Left hindlimb (tissue), 1 donor: ENCODE data around the gene SEC22B.
"Not testable (repeated sequence)": the region's sequence is repeated elsewhere in the genome, so short reads cannot be mapped to it uniquely, and the experiment has no call there.

Source experiments
- DNase-seq: peaks from one replicate; pipeline ENCODE4 v3.0.0-alpha.2; 2018

The SEC22B gene

GRCh38 chr1:120176092-120176855, at the start of gene SEC22B:
TSS of gene SEC22B (minus strand) at chr1:120176520. CDS start at chr1:120176381, 139 bp downstream.
- peak; percentile 92 for DNase-seq

GRCh38 chr1:120217933-120218332, 41.6 kb upstream of the SEC22B start:
- DNase-seq: not testable (repeated sequence)

GRCh38 chr1:120217175-120217929, 41.0 kb upstream of the SEC22B start:
- not testable (repeated sequence) for DNase-seq

GRCh38 chr1:120213606-120214005, 37.3 kb upstream of the SEC22B start:
- DNase-seq: not testable (repeated sequence)

GRCh38 chr1:120210754-120211153, 34.4 kb upstream of the SEC22B start:
- not testable (repeated sequence) for DNase-seq

- DNase-seq: peak; percentile 24
Measured at GRCh38 chr1:120196863-120197775, 20.8 kb upstream of the SEC22B start.

- not testable (repeated sequence) for DNase-seq
Measured at GRCh38 chr1:120188626-120189025, 12.3 kb upstream of the SEC22B start.

- not testable (repeated sequence) for DNase-seq
Measured at GRCh38 chr1:120182176-120182707, 5.9 kb upstream of the SEC22B start.

- DNase-seq: peak; percentile 47
Measured at GRCh38 chr1:120179811-120180690, 3.7 kb upstream of the SEC22B start.

GRCh38 chr1:120178799-120179756, 2.8 kb upstream of the SEC22B start:
- no peak for DNase-seq

- DNase-seq: not testable (repeated sequence)
Measured at GRCh38 chr1:120178058-120178457, 1.7 kb upstream of the SEC22B start.

GRCh38 chr1:120175688-120176087, 632 bp downstream of the SEC22B start:
- not testable (repeated sequence) for DNase-seq

- DNase-seq: not testable (repeated sequence)
Measured at GRCh38 chr1:120164761-120165160, 11.6 kb downstream of the SEC22B start.

- not testable (repeated sequence) for DNase-seq
Measured at GRCh38 chr1:120162015-120162414, 14.3 kb downstream of the SEC22B start.

GRCh38 chr1:120158495-120158894, 17.8 kb downstream of the SEC22B start:
- not testable (repeated sequence) for DNase-seq

GRCh38 chr1:120158086-120158485, 18.2 kb downstream of the SEC22B start:
- DNase-seq: not testable (repeated sequence)

- not testable (repeated sequence) for DNase-seq
Measured at GRCh38 chr1:120150138-120150822, 26.0 kb downstream of the SEC22B start.

GRCh38 chr1:120149420-120150059, 26.8 kb downstream of the SEC22B start:
- DNase-seq: not testable (repeated sequence)

- DNase-seq: not testable (repeated sequence)
Measured at GRCh38 chr1:120145806-120146205, 30.5 kb downstream of the SEC22B start.
